ENCODE results near the gene NEDD4L. TPM values are rescaled to one million over a fixed set of nuclear protein-coding genes. Genes with fewer than 3 reads are reported as not detected.

The NEDD4L gene
- total RNA-seq, 1 donor from 2014 or later = 5.1 TPM

DNA sequence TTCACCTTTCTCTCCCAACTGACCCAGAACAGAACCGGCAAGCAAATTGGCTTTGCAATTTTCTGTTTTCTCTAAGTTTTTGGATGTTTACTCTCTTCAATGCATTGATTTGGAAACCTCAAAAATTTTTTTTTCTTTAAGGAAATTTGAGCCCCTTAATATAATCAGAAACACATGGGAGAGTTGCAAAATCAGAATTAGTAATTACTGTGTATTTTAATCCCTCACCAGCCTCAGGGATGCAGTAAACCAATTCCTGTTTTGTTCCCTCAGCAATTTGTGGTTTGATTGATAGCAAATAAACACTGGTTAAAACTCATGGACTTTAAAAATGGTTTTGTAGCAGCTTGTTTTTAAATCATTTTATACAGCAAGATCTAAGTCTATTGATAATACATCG, 281.5 kb downstream of the NEDD4L start:
- no peaks in the 10 kb centered on the region for H3K9me3 Mint-ChIP-seq
- intact Hi-C loops (cut with micrococcal nuclease) = no loop called here
- H3K36me3 Mint-ChIP-seq (ENCODE audit: low read depth) = no peaks in the 10 kb centered on the region
- H3K4me3 Mint-ChIP-seq (ENCODE audit: low read depth) = no peak overlapping the region
- peaks cover 7% of the 10 kb centered on the region for H3K27me3 Mint-ChIP-seq (ENCODE audit: low read depth)
- no peak for DNase-seq (ENCODE audit: low spot score)
- H3K27ac Mint-ChIP-seq = no peak overlapping the region
- peaks cover 4% of the 10 kb centered on the region for H3K4me1 Mint-ChIP-seq (ENCODE audit: low read depth)

DNA sequence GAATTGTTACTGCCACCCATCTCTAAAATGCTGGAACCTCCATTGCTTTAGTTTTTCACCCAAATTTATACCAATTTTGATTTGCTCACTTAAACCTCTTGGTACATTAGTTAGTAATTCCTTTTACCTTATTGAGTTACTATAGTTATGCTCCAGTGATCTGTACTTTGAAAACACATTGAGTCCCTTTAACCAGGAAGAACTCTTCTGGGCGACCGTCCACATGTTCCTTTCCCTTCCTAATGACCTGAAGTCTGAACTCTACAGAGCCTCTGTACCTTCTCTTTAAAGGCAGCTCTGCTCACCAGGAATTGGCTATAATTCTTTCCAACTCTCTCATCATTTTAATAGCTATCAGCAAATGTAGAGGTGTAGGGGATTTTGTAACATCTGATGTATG, 290.0 kb downstream of the NEDD4L start:
- intact Hi-C loops (cut with micrococcal nuclease) = no loop called here
- Mint-ChIP-seq H3K27ac (no peak overlapping the region), H3K9me3 (no peaks in the 10 kb centered on the region), H3K27me3 (ENCODE audit: low read depth) (no peaks in the 10 kb centered on the region), H3K4me3 (ENCODE audit: low read depth) (no peak overlapping the region), H3K4me1 (ENCODE audit: low read depth) (no peaks in the 10 kb centered on the region), H3K36me3 (ENCODE audit: low read depth) (no peaks in the 10 kb centered on the region)
- DNase-seq (ENCODE audit: low spot score) = no peak

DNA sequence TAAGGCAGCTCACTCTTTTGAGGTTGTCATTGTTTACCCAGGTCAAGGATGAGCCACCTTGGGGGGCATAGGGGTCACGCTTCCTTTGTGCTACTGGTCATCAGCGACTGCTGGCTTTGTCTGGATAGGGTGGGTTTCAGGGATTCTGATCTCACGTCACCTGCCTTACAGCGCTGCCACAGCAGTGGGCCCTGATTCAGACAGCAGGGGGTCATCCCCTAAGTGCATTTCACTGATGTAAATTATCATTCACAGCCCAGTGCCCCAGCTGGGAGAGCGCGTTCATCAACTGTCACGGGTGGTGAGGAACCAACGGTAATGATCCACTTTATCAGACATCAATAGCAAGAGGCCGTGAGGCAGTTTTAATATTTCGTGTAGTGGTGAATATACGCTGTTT, 291.2 kb downstream of the NEDD4L start:
- DNase-seq (ENCODE audit: low spot score) = no peak
- H3K27me3 Mint-ChIP-seq (ENCODE audit: low read depth) = no peaks in the 10 kb centered on the region
- H3K4me3 Mint-ChIP-seq (ENCODE audit: low read depth) = no peak overlapping the region
- no peaks in the 10 kb centered on the region for H3K9me3 Mint-ChIP-seq
- H3K27ac Mint-ChIP-seq = no peak overlapping the region
- no peaks in the 10 kb centered on the region for H3K4me1 Mint-ChIP-seq (ENCODE audit: low read depth)
- intact Hi-C loops (cut with micrococcal nuclease) = no loop called here
- H3K36me3 Mint-ChIP-seq (ENCODE audit: low read depth) = no peaks in the 10 kb centered on the region

DNA sequence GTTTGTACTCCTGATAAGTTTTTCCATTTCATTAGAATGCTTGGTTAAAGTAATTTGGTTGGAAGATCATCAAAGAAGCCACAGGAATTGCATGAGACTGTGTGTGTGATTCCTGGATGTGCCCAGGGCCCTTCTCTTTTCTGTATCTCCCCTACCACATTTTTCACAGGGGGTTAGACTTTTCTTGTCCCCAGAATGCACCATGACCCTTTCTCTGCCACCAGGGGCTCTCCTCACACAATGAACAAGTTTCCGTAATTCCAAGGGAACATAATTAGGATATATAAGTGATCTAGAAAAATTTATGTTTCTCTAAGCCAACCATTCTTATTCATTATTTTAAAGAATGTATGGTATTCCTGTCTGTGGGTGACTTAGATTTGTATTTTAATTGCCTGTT, 291.8 kb downstream of the NEDD4L start:
- intact Hi-C loops (cut with micrococcal nuclease) = no loop called here
- no peaks in the 10 kb centered on the region for H3K4me1 Mint-ChIP-seq (ENCODE audit: low read depth)
- no peak overlapping the region for H3K27ac Mint-ChIP-seq
- no peaks in the 10 kb centered on the region for H3K27me3 Mint-ChIP-seq (ENCODE audit: low read depth)
- no peaks in the 10 kb centered on the region for H3K36me3 Mint-ChIP-seq (ENCODE audit: low read depth)
- H3K4me3 Mint-ChIP-seq (ENCODE audit: low read depth) = no peak overlapping the region
- H3K9me3 Mint-ChIP-seq = no peaks in the 10 kb centered on the region
- DNase-seq (ENCODE audit: low spot score) = no peak

DNA sequence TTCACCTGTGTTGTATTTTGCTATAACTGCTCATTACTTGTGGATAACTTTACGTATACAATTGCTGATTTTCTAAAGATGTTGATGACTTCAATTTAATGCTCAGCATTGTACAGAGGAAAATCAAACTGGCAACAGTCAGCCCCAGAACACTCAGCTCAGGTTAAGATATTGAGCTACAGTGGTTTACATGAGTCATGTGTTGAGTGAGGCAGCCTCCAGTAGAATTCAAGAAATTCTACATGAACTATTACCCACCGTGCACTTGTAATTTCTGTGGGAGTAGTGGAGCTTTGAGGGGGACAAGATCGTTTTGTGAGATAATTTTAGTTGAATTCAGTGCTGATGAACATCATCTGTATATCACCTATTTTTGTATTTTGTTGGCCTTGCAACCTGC, 292.6 kb downstream of the NEDD4L start:
- no peak for DNase-seq (ENCODE audit: low spot score)
- no peaks in the 10 kb centered on the region for H3K27me3 Mint-ChIP-seq (ENCODE audit: low read depth)
- intact Hi-C loops (cut with micrococcal nuclease) = no loop called here
- no peaks in the 10 kb centered on the region for H3K4me1 Mint-ChIP-seq (ENCODE audit: low read depth)
- H3K9me3 Mint-ChIP-seq = no peaks in the 10 kb centered on the region
- H3K27ac Mint-ChIP-seq = no peak overlapping the region
- no peak overlapping the region for H3K4me3 Mint-ChIP-seq (ENCODE audit: low read depth)
- H3K36me3 Mint-ChIP-seq (ENCODE audit: low read depth) = no peaks in the 10 kb centered on the region

DNA sequence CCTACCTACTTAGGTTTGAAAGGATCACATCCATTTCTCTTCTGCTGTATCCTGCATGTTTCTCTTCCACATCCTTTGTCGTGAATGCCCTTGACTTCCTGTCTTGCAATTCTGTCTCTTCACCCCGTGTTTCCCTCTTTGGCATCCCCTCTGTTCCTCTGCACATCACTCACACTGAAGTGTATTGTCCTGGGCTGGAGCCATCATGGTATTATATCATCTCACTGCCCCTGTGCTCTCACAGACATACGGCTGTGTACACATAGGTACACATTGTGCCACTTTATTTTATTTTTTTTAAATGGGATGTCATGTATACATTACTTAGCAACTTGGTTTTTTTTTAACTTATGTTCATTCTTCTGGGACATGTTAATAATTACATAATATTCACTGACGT, 293.3 kb downstream of the NEDD4L start:
- Mint-ChIP-seq H3K4me1 (ENCODE audit: low read depth) (no peaks in the 10 kb centered on the region), H3K9me3 (no peaks in the 10 kb centered on the region), H3K4me3 (ENCODE audit: low read depth) (no peak overlapping the region), H3K36me3 (ENCODE audit: low read depth) (no peaks in the 10 kb centered on the region), H3K27ac (no peak overlapping the region), H3K27me3 (ENCODE audit: low read depth) (no peaks in the 10 kb centered on the region)
- intact Hi-C loops (cut with micrococcal nuclease) = no loop called here
- DNase-seq (ENCODE audit: low spot score) = no peak

DNA sequence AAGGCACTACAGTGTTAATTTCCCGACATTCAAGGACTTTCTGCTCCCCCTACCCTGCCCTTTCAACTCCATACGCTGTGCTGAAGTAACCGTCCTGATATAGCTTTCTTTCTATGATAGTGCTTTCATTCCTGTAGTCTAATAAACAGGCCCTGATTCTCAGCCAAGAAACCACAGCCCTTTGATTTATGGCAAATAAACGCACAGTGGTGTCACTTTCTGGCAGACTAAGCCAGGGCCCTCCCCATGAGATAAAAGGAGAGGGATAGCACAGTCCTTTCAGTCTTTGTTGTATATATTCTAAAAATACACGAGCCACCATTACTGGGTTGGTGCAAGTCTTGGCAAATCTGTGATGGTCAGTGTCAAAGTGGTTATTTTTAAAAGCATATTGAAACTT, 293.7 kb downstream of the NEDD4L start:
- DNase-seq (ENCODE audit: low spot score) = no peak
- H3K4me1 Mint-ChIP-seq (ENCODE audit: low read depth) = no peaks in the 10 kb centered on the region
- intact Hi-C loops (cut with micrococcal nuclease) = no loop called here
- no peaks in the 10 kb centered on the region for H3K9me3 Mint-ChIP-seq
- H3K36me3 Mint-ChIP-seq (ENCODE audit: low read depth) = no peaks in the 10 kb centered on the region
- no peak overlapping the region for H3K4me3 Mint-ChIP-seq (ENCODE audit: low read depth)
- no peak overlapping the region for H3K27ac Mint-ChIP-seq
- H3K27me3 Mint-ChIP-seq (ENCODE audit: low read depth) = no peaks in the 10 kb centered on the region

DNA sequence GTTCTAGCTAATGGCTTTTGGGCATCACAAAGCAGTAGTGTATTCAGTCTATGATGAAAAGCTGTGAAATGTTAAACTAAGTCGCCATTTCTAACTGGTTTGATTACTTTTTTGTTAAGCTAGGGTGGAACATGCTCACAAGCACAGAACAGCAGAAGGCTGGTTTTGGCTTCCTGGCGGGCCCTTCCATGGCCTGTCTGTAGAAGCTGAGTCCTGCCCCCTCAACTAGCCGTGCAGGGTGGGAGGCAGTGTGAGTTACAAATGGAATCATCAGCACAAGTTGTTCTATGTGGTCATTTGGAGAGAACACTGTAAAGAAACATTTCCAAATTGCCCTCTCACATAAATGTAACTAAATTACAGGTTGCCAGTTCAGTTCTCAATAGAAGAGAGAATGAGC, 294.1 kb downstream of the NEDD4L start:
- Mint-ChIP-seq H3K36me3 (ENCODE audit: low read depth) (no peaks in the 10 kb centered on the region), H3K4me1 (ENCODE audit: low read depth) (no peaks in the 10 kb centered on the region), H3K27ac (no peak overlapping the region), H3K4me3 (ENCODE audit: low read depth) (no peak overlapping the region), H3K27me3 (ENCODE audit: low read depth) (no peaks in the 10 kb centered on the region), H3K9me3 (no peaks in the 10 kb centered on the region)
- intact Hi-C loops (cut with micrococcal nuclease) = no loop called here
- DNase-seq (ENCODE audit: low spot score) = no peak

DNA sequence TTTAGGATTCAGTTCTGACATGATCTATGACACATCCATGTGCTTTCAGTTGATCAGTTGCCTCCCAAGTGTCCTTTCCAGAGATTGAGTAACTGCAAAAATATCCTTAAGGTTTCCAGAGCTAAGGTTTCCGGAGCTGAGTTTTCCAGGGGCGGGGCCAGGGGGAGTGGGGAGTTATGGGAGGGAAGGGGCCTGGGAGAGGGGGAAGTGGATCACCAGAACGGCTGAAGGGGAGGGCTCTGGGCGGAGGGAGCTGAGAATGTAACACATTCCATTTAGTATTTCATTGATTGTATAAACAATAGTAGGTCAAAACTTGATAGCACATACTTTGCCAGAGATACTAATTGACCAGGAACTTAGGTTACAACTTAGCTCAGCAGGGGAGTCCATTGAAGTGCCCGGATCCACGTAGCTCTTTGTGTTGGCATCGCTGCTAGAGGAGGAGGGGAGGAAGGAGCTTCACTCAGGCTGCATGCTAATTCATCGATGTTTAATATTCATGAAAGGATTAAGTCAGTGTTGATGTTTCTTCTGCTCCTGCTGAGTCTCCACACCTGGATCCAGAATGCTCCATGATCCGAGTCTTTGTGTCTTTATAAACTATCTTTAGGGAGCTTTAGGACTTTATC, 295.1 kb downstream of the NEDD4L start:
- Mint-ChIP-seq H3K27me3 (ENCODE audit: low read depth) (no peaks in the 10 kb centered on the region), H3K4me1 (ENCODE audit: low read depth) (no peaks in the 10 kb centered on the region), H3K36me3 (ENCODE audit: low read depth) (no peaks in the 10 kb centered on the region), H3K9me3 (no peaks in the 10 kb centered on the region), H3K27ac (no peak overlapping the region), H3K4me3 (ENCODE audit: low read depth) (no peak overlapping the region)
- intact Hi-C loops (cut with micrococcal nuclease) = no loop called here
- DNase-seq (ENCODE audit: low spot score) = no peak

DNA sequence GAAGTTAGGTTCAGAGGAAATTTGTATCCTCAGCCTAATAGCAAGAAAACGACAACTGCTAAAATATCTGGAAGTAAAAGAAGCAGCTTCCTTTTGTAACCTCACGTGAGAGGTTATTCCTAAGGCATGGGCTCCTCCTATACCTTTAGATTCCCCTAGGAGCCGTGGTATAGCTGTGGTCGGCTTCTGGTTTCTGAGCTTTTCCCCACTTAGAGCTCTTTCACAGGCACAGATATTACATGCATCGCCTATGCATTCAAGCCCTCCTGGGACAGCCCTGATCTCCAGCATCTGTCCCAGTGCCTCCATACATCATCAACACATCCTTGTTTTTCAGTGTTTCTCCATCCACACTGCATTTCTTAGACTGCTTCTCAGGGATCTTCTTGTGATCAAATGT, 295.9 kb downstream of the NEDD4L start:
- intact Hi-C loops (cut with micrococcal nuclease) = no loop called here
- H3K36me3 Mint-ChIP-seq (ENCODE audit: low read depth) = no peaks in the 10 kb centered on the region
- DNase-seq (ENCODE audit: low spot score) = no peak
- H3K27ac Mint-ChIP-seq = no peak overlapping the region
- no peaks in the 10 kb centered on the region for H3K4me1 Mint-ChIP-seq (ENCODE audit: low read depth)
- H3K9me3 Mint-ChIP-seq = no peaks in the 10 kb centered on the region
- no peaks in the 10 kb centered on the region for H3K27me3 Mint-ChIP-seq (ENCODE audit: low read depth)
- no peak overlapping the region for H3K4me3 Mint-ChIP-seq (ENCODE audit: low read depth)

DNA sequence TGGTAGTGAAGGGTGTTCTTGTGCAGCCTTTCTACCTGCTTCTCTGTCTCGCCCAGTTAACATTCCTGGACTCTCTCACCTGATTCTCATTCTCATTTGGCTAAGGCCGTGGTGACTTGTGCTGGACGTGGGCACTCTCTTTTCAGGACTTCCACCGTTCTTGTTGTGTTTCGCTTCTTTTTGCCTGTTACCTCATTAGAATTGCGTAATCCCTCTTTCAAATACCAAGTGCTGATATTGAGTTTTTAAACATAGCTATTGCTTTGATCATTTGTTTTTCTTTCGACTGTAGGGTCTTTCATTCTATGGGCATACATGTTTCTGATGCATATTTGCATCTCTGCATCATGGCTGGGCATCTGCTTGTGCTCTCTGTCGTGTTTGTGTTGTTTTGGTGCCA, 297.9 kb downstream of the NEDD4L start:
- no peak overlapping the region for H3K27ac Mint-ChIP-seq

DNA sequence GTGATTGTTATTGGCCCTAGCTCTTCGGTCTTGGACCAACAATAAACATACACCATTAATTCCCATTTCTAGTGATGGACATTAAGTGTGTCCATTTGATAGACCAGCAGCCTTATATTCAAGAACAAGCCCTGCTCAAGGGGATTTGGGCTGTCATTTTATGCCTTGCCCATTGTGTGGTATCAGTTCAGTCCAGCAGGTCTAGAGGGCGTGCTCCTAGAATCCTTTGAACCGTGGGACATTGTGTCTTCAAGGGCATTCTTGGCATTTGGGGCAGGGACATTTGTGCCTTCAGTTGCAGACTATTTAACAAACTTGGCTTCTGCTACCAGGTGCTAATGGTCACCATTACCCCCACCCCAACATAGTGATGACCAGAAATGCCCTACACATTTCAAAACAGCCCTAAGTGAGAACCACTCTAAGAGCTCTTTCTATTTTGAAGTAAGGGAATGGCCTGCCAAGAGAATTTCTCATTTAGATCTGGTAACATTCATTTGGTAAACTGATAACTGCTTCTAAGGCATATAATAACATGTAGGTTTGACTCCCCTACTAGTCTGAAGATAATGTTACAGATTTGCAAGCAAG, 300.1 kb downstream of the NEDD4L start:
- H3K4me3 Mint-ChIP-seq (ENCODE audit: low read depth) = no peak overlapping the region
- no peaks in the 10 kb centered on the region for H3K9me3 Mint-ChIP-seq
- DNase-seq (ENCODE audit: low spot score) = no peak
- no peaks in the 10 kb centered on the region for H3K27me3 Mint-ChIP-seq (ENCODE audit: low read depth)
- no peaks in the 10 kb centered on the region for H3K36me3 Mint-ChIP-seq (ENCODE audit: low read depth)
- H3K4me1 Mint-ChIP-seq (ENCODE audit: low read depth) = no peaks in the 10 kb centered on the region
- intact Hi-C loops (cut with micrococcal nuclease) = no loop called here
- no peak overlapping the region for H3K27ac Mint-ChIP-seq

More for the DNA sequence above, 297.9 kb downstream of the NEDD4L start:
- H3K4me3 Mint-ChIP-seq (ENCODE audit: low read depth) = no peak overlapping the region
- no peaks in the 10 kb centered on the region for H3K36me3 Mint-ChIP-seq (ENCODE audit: low read depth)
- no peak for DNase-seq (ENCODE audit: low spot score)
- H3K9me3 Mint-ChIP-seq = no peaks in the 10 kb centered on the region
- intact Hi-C loops (cut with micrococcal nuclease) = no loop called here
- H3K27me3 Mint-ChIP-seq (ENCODE audit: low read depth) = no peaks in the 10 kb centered on the region
- no peaks in the 10 kb centered on the region for H3K4me1 Mint-ChIP-seq (ENCODE audit: low read depth)

DNA sequence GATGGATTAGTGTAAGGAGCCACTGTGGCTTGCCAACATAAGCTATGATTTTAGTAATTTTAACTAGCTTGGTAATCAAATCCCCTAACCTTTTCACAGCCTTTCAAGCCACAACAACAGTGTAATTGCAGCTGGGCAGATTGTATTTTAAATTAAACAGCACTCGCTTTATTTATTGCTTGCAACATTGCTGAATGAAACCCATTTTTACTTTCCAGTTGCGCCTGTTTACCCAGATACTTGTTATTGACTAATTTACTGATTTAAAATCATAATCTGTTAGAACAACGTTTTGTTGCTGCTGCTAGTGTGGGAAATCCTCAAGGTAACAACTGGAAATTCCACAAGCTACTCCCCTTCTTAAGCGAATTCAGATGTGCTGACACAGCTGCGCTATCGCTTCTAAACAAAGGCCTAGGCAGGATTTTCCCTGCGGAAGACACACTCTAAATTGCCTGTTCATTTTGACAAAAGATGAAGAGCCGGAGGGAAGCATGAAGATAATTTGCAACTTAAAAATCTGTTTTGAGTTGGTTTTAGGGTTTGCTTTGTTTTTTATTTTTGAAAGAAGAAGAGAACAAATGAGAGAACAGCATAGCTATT, 300.9 kb downstream of the NEDD4L start:
- H3K36me3 Mint-ChIP-seq (ENCODE audit: low read depth) = no peaks in the 10 kb centered on the region
- DNase-seq (ENCODE audit: low spot score) = no peak
- no peaks in the 10 kb centered on the region for H3K27me3 Mint-ChIP-seq (ENCODE audit: low read depth)
- no peak overlapping the region for H3K27ac Mint-ChIP-seq
- H3K4me1 Mint-ChIP-seq (ENCODE audit: low read depth) = no peaks in the 10 kb centered on the region
- no peak overlapping the region for H3K4me3 Mint-ChIP-seq (ENCODE audit: low read depth)
- intact Hi-C loops (cut with micrococcal nuclease) = no loop called here
- no peaks in the 10 kb centered on the region for H3K9me3 Mint-ChIP-seq

Measured in activated T-helper 2 cell treated with anti-CD3 and anti-CD28 coated beads, Interferon-gamma antibody, Interleukin-2, Interleukin-4, amounts not matched to agents 10 μg/mL and 5 μg/mL and 100 μg/mL, durations not matched to agents 14 hours and 24 hours and 36 hours (primary cell).